Mucosa of descending colon (tissue), 3 donors: ENCODE measurements around the gene ADAM19. TPM values are rescaled to one million over a fixed set of nuclear protein-coding genes. Genes with fewer than 3 reads are reported as not detected.

ENCODE experiments used
- ATAC-seq: fragments of 200-7000 bp; cut with Tn5 transposase; one replicate; pipeline ENCODE4 v1.9.1; 2020; ENCODE audit warnings: mild to moderate bottlenecking, moderate library complexity
- DNase-seq, 3 donors: peaks; one replicate each; pipeline ENCODE4 v3.0.0-alpha.2; 2020
- H3K36me3 ChIP-seq: fragments of 200-600 bp; one replicate; pipeline ENCODE4 v1.8.0; 2021; ENCODE audit warnings: low read depth, mild to moderate bottlenecking
- H3K4me1 ChIP-seq: fragments of 200-600 bp; one replicate; pipeline ENCODE4 v1.8.0; 2021; ENCODE audit warnings: low read depth, mild to moderate bottlenecking
- H3K4me3 ChIP-seq: fragments of 200-600 bp; one replicate; pipeline ENCODE4 v1.8.0; 2021; ENCODE audit warnings: mild to moderate bottlenecking
- H3K9me3 ChIP-seq: fragments of 200-600 bp; one replicate; pipeline ENCODE4 v1.8.0; 2021; ENCODE audit warnings: mild to moderate bottlenecking
- intact Hi-C, 2 donors: fragments of 100-400 bp; cut with DNase I in 1 of 2; cut with micrococcal nuclease in 1 of 2; formaldehyde crosslinking; loops; one replicate each; pipeline versions ENCODE4 v1.11.0 to v1.11.1; 2022; cut with DNase I, micrococcal nuclease
- total RNA-seq, 3 donors: library from RNA; stranded (reverse); fragmentation: NEBNext Ultra II Directional in 2 of 3; extraction: Animal tissue kit (Norgen Biotek cat#: 25700) in 2 of 3; gene quantifications; one replicate each; pipeline versions ENCODE4 v1.2.1 to v1.2.4, GENCODE V29; 2021 to 2023
- TF ChIP-seq, protein P1 (sequence below): fragments of 200-600 bp; IDR thresholded peaks from one replicate; pipeline ENCODE4 v1.8.0; 2022; ENCODE audit warnings: antibody characterized with exemption, mild to moderate bottlenecking
- donor health status: DM: no; HTN: no; CAD: no; lungs with moderate emphysema.
- donor health status: DM: no; HTN: no; CAD: no.
- donor health status: DM: no; HTN: yes; CAD: no.

The ADAM19 gene
- total RNA-seq, 3 donors from 2014 or later, result 6.4 to 32.6 (median 8.9) TPM

DNA sequence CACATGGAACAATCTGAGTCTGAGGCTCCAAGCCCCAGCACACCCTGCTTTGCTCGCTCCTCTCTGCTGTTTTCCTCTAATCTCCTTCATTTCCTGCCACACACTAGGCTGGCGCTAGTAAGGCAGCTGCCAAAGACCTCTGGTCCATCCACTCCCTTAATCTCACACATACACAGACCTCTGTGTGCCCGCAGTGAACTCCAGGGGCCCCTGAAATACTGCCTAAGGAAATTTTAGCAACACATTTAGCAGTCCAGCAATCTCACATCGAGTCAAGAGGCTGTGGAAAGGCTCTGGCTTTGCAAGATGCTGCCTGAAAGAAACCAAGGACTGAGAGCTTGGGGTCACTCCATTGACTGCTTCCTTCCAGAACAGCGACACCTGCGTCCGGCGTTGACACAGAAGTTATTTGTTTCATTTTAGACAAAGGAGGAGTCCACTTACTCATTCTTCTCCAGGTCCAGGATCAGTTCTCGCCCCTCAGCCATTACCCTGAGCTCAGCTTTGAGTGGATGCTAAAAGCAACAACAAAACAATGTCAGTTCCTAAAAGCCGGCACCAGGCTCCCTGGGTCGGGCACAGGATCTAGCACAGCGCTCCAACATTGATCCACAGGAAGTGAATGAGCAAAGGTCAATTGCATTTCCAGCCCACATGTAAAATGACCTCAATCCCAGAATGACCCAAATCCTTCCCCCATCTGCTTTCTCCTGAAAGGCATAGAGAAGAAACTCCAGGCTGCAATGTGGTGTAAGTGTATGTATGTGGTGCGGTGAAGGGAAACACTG lies 11.5 kb downstream of the ADAM19 start:
- Histone ChIP-seq H3K36me3 (no peaks in the 10 kb centered on the region), H3K9me3 (no peaks in the 10 kb centered on the region), H3K4me1 (peaks cover 6% of the 10 kb centered on the region), H3K4me3 (no peak overlapping the region)
- intact Hi-C loops, result no loop called here
- TF ChIP-seq, protein P1, sequence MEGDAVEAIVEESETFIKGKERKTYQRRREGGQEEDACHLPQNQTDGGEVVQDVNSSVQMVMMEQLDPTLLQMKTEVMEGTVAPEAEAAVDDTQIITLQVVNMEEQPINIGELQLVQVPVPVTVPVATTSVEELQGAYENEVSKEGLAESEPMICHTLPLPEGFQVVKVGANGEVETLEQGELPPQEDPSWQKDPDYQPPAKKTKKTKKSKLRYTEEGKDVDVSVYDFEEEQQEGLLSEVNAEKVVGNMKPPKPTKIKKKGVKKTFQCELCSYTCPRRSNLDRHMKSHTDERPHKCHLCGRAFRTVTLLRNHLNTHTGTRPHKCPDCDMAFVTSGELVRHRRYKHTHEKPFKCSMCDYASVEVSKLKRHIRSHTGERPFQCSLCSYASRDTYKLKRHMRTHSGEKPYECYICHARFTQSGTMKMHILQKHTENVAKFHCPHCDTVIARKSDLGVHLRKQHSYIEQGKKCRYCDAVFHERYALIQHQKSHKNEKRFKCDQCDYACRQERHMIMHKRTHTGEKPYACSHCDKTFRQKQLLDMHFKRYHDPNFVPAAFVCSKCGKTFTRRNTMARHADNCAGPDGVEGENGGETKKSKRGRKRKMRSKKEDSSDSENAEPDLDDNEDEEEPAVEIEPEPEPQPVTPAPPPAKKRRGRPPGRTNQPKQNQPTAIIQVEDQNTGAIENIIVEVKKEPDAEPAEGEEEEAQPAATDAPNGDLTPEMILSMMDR, result no peak
- ATAC-seq, result peak; percentile 13
- DNase-seq, result no peak

DNA sequence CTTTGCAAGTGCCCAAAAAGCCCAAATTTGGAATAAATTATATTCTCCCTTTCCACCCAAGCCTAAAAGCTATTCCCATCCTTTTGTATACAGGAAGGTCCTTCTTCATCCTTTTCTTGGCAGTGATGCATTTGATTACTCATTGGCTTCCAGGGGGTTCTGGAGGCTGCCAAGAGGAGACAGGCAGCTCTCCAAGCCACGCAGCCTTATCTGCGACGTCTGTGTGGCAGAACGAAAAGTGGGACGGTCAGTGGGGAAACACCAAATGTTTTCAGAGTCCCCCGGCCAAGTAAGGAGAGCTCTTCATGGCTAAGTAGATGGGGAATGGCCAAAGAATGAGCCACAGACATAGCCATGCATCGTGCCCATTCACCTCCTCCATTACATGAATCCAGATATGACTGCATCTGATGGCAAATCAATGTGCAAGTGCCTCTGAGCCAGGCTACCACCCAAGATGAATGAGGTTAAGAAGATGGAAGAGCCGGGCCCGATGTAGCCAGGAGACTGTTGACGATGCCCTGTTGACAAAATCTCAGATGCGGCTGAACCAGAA lies 12.1 kb downstream of the ADAM19 start:
- Histone ChIP-seq H3K4me3 (no peak overlapping the region), H3K4me1 (peaks cover 6% of the 10 kb centered on the region), H3K36me3 (no peaks in the 10 kb centered on the region), H3K9me3 (no peaks in the 10 kb centered on the region)
- TF ChIP-seq, protein P1, result no peak
- ATAC-seq (peak; percentile 49), DNase-seq (no peak)
- intact Hi-C loops, result no loop called here

DNA sequence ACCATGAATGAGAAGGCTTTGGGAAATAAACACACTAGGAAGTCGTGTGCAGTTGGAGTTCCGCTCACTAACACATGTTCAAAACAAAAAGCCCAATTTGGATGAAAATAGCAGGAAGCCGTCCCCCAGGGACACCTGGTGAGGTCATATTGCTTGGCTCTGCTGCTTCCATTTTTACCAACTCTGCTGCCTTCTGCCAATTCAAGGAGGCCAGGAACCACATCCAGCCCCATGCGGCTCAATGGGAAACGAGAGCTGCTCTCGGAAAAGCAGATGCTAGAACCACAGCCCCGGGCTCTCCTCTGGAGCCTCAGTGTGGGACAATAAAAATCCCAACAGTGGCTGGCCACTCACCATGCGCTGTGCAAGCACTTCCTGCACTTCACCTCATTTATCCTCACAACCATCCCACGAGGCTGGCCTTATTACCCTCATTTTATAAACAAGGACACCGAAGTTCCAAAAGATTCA lies 13.4 kb downstream of the ADAM19 start:
- ATAC-seq (no peak), DNase-seq (no peak)
- Histone ChIP-seq H3K4me3 (no peak overlapping the region), H3K9me3 (no peaks in the 10 kb centered on the region), H3K36me3 (no peaks in the 10 kb centered on the region), H3K4me1 (peaks cover 6% of the 10 kb centered on the region)
- intact Hi-C loops, result no loop called here
- TF ChIP-seq, protein P1, result no peak

DNA sequence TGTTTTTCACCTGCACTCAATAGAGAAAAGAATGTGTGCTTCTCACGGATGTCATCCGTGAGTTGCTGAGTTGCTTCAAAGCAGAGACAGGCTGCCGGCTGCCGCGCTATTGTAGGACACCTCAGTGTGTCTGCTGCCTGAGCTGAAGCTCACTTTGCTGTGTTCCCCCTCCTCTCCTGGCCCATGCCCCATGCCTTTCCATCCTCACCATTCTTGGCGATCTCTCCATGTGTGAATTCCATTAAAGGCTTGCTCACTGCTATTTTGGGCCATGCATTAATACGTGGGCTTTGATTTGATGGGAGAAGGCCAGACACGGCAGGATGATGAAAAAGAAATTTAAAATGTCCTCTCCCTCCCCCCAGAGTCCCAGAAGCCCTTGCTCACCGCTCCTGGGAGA lies 14.5 kb downstream of the ADAM19 start:
- Histone ChIP-seq H3K9me3 (no peaks in the 10 kb centered on the region), H3K36me3 (no peaks in the 10 kb centered on the region), H3K4me3 (no peak overlapping the region), H3K4me1 (peaks cover 6% of the 10 kb centered on the region)
- ATAC-seq (no peak), DNase-seq (no peak)
- intact Hi-C loops, result no loop called here
- TF ChIP-seq, protein P1, result no peak

DNA sequence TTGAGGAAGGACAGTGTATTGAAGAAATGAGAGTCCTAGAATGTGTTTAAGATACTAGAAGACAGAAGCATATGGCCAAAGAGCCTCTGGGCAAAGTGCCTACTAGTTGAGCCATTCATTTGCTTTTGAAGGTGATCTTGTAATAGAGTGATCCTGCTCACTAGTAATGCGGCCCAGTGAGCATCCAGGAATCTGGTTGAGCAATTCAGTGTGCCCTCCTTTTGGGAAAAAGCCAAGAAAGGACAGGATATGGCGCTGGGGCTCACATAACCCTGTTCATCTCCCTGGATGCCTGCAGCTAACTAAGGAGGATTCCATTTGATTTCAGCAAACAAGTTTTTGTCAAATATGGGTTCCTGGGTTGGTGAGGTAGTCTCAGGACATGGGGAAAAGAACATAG lies 16.3 kb downstream of the ADAM19 start:
- ATAC-seq (no peak), DNase-seq (no peak)
- TF ChIP-seq, protein P1, result no peak
- no peaks in the 10 kb centered on the region for H3K36me3 ChIP-seq
- intact Hi-C loops, result no loop called here
- no peak overlapping the region for H3K4me3 ChIP-seq
- peaks cover 4% of the 10 kb centered on the region for H3K4me1 ChIP-seq
- no peaks in the 10 kb centered on the region for H3K9me3 ChIP-seq
